ENCODE data around the gene STYXL1.
"Not testable (repeated sequence)": the region's sequence is repeated elsewhere in the genome, so short reads cannot be mapped to it uniquely, and the experiment has no call there.

STYXL1 gene

DNA sequence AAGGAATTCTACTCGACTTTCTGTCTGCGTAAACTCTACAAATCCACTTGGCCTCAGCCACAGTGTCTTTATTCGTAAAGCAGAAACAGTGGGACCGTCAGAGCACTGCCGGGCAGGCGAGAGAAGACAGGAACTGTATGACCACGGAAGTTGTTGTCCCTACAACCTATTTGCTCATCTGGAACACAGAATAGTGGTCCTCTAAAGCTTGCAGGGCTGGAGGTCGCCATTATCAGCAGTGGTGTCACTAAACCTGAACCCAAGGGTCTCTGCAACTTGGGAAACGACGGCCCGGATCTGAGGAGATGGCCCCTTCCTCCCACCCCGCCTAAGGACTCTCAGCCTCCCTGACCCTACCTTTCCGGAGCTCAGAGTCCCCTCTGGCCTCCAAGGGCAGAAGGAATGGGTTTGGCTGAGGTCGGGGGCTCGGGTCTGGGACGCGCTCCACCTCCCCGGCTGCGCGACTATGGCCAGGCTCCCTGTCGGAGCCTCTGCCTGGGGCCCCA, 442 bp downstream of the STYXL1 start:
- DNase-seq (ENCODE audit: low read depth), result no peak
- H3K4me3 ChIP-seq (ENCODE audit: low read depth, low read length), result peak overlapping the region; percentile 99

GRCh38 chr7:76044375-76044865, 3.4 kb downstream of the STYXL1 start:
- DNase-seq (ENCODE audit: low read depth), result no peak
- H3K4me3 ChIP-seq (ENCODE audit: low read depth, low read length), result no peak overlapping the region

GRCh38 chr7:76040126-76040525, 7.7 kb downstream of the STYXL1 start:
- H3K4me3 ChIP-seq (ENCODE audit: low read depth, low read length), result no peak overlapping the region
- no peak for DNase-seq (ENCODE audit: low read depth)

DNA sequence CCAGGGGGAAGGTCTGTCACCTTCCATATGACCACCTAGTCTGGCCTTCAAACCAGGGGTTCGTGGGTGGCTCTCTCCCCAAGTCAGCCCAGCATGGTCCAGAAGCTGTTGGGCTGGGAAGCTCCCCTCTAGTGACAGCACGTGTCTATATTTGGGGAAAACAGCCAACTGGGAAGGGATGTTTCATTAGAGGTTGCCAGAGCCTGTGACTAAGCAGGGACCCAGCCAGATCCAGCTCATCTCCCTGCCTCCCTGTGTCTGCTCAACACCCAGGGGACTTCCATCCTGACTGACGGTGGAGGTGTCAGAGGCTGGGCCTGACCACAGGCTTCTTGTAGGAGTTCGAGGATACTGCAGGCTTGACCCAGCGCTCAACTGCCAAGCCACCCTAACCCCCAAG, 10.5 kb downstream of the STYXL1 start:
- no peak overlapping the region for H3K4me3 ChIP-seq (ENCODE audit: low read depth, low read length)
- peak; percentile 69 for DNase-seq (ENCODE audit: low read depth)

DNA sequence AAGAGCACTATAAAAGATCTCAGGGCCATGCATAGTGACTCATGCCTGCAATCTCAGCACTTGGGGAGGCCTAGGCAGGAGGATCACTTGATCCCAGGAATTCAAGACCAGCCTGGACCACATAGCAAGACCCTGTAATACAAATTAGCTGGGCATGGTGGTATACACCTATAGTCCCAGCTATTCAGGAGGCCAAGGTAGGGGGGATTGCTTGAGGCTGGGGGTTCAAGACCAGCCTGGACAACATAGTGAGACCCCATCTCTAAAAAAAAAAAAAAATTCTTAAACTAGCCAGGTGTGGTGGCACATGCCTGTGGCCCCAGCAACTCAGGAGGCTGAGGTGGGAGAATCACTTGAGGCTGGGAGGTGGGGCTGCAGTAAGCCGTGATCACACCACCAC, 15.8 kb downstream of the STYXL1 start:
- no peak for DNase-seq (ENCODE audit: low read depth)
- H3K4me3 ChIP-seq (ENCODE audit: low read depth, low read length), result no peak overlapping the region

GRCh38 chr7:76029682-76030081, 18.1 kb downstream of the STYXL1 start:
- DNase-seq (ENCODE audit: low read depth), result not testable (repeated sequence)

DNA sequence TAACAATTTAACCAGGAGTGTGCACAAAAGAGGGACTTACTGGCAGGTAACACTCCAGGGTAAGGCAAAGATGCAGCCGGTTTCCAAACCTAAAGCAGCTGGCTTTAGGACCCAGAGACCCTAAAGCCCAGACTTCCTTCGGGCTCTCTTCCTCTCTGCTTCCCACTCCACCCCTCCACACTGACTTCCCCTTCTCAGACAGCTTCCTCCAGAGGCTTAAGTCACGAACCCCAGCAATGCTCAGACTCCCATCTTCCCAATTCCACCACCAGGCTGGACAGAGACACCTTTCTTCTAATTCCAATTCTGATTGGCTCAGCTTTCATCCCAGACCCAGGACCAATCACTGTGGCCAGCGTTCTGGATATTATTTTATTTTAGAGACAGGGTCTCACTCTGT, 24.8 kb downstream of the STYXL1 start:
- no peak for DNase-seq (ENCODE audit: low read depth)
- H3K4me3 ChIP-seq (ENCODE audit: low read depth, low read length), result no peak overlapping the region

More at GRCh38 chr7:76029682-76030081, 18.1 kb downstream of the STYXL1 start:
- not testable (repeated sequence) for H3K4me3 ChIP-seq (ENCODE audit: low read depth, low read length)

DNA sequence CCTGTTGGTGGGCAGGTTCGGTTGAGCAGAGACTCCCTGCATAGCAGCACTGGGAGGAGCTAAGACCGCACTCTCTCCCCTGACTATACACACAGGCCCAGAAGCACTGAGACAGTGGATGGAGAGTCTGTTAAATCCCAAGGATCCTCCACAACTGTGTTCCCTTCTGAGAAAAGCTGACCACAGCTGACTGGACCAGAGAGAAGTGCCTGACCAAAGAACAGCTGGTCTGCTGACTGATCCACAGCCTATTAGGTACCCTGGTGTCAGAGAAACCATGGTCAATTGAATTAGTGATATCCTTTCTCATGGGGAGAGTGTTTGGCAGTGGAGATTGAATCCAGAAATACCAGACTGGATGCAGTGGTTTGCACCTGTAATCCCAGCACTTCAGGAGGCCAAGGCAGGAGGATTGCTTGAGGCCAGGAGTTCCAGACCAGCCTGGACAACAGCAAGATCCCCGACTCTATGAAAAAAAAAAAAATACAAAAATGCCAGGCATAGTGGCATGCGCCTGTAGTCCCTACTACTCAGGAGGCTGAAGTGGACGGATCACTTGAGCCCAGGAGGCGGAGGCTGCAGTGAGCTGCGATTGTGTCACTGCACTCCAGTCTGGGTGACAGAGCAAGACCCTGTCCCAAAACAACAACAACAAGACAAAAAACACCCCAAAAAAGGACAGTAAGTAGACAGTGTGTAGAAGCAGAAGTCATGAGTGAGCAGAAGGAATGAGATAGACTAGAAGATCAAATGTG, 25.6 kb downstream of the STYXL1 start:
- no peak for DNase-seq (ENCODE audit: low read depth)
- no peak overlapping the region for H3K4me3 ChIP-seq (ENCODE audit: low read depth, low read length)

- no peak overlapping the region for H3K4me3 ChIP-seq (ENCODE audit: low read depth, low read length)
- DNase-seq (ENCODE audit: low read depth), result no peak
Observed at GRCh38 chr7:76020031-76020714, 27.6 kb downstream of the STYXL1 start.

DNA sequence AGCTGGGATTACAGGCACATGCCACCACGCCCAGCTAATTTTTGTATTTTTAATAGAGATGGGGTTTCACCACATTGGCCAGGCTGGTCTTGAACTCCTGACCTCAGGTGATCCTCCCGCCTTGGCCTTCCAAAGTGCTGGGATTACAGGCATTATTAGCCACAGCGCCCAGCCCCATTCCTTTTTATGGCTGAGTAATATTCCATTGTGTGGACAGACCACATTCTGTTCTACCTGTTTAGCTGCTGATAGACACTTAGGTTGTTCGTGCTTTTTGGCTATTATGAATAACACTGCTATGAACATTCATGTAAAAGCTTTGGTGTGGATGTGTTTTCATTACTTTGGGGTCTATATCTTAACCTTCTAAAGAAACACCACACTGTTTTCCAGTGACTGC, 29.3 kb downstream of the STYXL1 start:
- DNase-seq (ENCODE audit: low read depth); H3K4me3 ChIP-seq (ENCODE audit: low read depth, low read length): not testable (repeated sequence)

DNA sequence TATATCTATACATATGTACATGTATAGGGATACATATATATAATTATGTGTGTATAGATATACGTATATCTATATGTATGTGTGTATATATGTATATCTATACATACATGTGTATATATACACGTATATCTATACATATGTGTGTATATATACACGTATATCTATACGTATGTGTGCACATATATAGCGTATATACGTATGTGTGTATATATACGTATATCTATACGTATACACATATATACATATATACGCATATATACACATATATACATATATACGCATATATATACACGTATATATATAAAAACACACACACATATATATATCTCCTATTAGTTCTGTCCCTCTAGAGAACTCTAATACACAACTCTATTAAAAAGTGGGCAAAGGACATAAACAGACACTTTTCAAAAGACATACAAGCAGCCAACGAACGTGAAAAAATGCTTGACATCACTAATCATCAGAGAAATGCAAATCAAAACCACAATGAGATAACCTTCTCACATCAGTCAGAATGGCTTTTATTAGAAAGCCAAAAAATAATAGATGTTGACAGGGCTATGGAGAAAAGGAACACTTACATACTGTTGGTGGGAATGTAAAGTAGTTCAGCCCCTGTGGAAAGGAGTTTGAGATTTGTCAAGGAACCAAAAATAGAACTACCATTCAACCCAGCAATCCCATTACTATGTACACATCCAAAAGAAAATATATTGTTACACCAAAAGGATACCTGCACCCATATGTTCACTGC, 31.4 kb downstream of the STYXL1 start:
- DNase-seq (ENCODE audit: low read depth), result no peak
- H3K4me3 ChIP-seq (ENCODE audit: low read depth, low read length), result no peak overlapping the region

- no peak overlapping the region for H3K4me3 ChIP-seq (ENCODE audit: low read depth, low read length)
- DNase-seq (ENCODE audit: low read depth), result peak; percentile 64
Observed at GRCh38 chr7:76011442-76011861, 36.3 kb downstream of the STYXL1 start.

- no peak for DNase-seq (ENCODE audit: low read depth)
- no peak overlapping the region for H3K4me3 ChIP-seq (ENCODE audit: low read depth, low read length)
Observed at GRCh38 chr7:76009672-76010600, 37.9 kb downstream of the STYXL1 start.

DNA sequence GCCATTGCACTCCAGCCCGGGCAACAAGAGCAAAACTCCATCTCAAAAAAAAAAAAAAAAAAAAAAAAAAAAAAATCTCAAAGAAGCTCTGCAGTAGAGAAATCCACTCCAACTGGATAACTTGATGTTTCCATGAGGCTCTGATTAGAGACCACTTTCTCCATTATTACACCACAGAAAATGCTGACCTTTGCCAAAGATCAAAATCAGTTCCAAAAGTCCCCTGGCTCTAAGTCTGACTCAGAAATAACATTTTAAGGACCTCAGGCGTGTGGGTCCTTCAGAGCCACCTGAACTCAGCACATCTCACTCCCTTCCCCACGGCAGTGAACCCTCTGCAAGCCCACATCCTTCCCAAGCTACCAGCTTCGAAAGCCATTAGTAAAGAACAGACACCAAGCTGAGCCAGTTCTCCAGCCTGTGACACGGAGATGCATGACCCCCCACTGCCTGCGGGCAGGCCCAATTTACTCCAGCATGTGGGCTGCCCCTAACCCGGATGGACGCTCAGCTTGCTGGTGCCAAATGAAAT, 39.6 kb downstream of the STYXL1 start:
- no peak for DNase-seq (ENCODE audit: low read depth)
- no peak overlapping the region for H3K4me3 ChIP-seq (ENCODE audit: low read depth, low read length)

- not testable (repeated sequence) for DNase-seq (ENCODE audit: low read depth); H3K4me3 ChIP-seq (ENCODE audit: low read depth, low read length)
Observed at GRCh38 chr7:76005004-76005403, 42.8 kb downstream of the STYXL1 start.

- DNase-seq (ENCODE audit: low read depth), result no peak
- H3K4me3 ChIP-seq (ENCODE audit: low read depth, low read length), result no peak overlapping the region
Observed at GRCh38 chr7:76003351-76003750, 44.4 kb downstream of the STYXL1 start.

GRCh38 chr7:76002822-76003221, 45.0 kb downstream of the STYXL1 start:
- DNase-seq (ENCODE audit: low read depth), result no peak
- no peak overlapping the region for H3K4me3 ChIP-seq (ENCODE audit: low read depth, low read length)

- no peak for DNase-seq (ENCODE audit: low read depth)
- H3K4me3 ChIP-seq (ENCODE audit: low read depth, low read length), result no peak overlapping the region
Observed at GRCh38 chr7:76002139-76002538, 45.7 kb downstream of the STYXL1 start.

GRCh38 chr7:76000566-76000965, 47.2 kb downstream of the STYXL1 start:
- H3K4me3 ChIP-seq (ENCODE audit: low read depth, low read length), result no peak overlapping the region
- DNase-seq (ENCODE audit: low read depth), result no peak
